ENCODE results near the gene NRDC. TPM values are rescaled to one million over a fixed set of nuclear protein-coding genes. Genes with fewer than 3 reads are reported as not detected.
"Not testable (repeated sequence)": the region's sequence is repeated elsewhere in the genome, so short reads cannot be mapped to it uniquely, and the experiment has no call there.

Gene NRDC
- total and polyA plus RNA-seq, 4 donors: 47.7 to 115 (median 96.1) TPM

DNA sequence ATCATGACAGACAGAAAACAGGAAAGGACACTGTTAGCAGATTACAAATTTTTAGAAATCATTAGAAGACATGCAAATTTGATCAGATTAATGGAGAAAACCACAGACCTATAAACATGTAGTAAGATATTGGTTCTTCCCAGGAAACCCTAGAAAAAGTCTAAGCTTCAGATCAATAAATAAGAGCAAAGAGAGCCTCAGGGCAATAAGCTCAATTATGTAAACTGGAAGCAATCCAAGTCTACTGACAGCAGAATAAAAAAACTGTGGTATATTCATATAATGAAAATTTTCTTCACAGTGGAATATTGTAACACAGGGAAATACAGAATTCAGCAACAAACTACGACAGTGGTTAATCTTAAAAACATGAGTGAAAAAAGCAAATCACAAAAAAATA, 36.3 kb downstream of the NRDC start:
- intact Hi-C loops (cut with DNase I): no loop called here
- no peaks in the 10 kb centered on the region for H3K27me3 ChIP-seq (ENCODE audit: control insufficient read depth in 1 of 2, insufficient read depth in 2 of 2, low read length in 1 of 2)
- no peak for ATAC-seq (ENCODE audit: low FRiP score)
- no peaks in the 10 kb centered on the region for H3K9me3 ChIP-seq (ENCODE audit: control insufficient read depth, low read length)
- no peaks in the 10 kb centered on the region for H3K36me3 ChIP-seq (ENCODE audit: control insufficient read depth in 1 of 2, insufficient read depth in 2 of 2, low read length in 1 of 2)
- DNase-seq: no peak
- H3K4me3 ChIP-seq (ENCODE audit: low read length in 2 of 2): no peak overlapping the region
- H3K27ac ChIP-seq (ENCODE audit: low read depth in 1 of 2, low read length in 2 of 2): no peak overlapping the region
- 94 to 97% methylated on average over 1 of the region's 1 CpG for WGBS, 2 donors
- no peaks in the 10 kb centered on the region for H3K4me1 ChIP-seq (ENCODE audit: control insufficient read depth in 1 of 2, insufficient read depth in 2 of 2, low read length in 2 of 2)

DNA sequence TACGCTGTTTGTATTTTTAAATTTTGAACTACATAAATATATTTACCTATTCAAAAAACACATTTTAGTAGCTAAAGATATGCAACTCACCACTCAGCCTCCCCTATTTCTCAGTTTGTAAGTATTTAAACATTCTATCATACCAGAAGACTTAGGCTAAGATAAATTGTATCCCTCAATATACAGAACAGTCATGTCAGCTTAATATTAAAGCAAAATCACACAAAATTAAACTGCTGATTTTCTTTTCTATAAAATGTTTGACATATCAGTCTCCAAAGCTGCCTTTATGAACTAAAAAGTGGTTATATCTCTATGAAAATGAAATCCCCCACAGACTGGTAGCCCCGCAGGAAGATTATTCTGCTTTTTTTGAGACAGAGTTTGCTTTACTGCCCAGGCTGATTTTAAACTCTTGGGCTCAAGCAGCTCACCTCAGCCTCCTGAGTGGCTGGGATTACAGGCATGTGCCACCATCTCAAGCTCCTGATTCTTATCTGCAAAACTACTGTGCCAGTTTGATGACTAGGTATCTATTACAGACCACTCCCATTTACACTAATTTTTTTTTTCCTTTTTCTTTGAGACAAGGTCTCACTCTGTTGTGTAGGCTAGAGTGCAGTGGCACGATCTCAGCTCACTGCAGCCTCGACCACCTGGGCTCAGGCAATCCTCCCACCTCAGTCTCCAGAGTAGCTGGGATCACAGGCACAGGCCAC, 37.6 kb downstream of the NRDC start:
- 97% methylated on average over 4 of the region's 4 CpGs for WGBS, 2 donors

DNA sequence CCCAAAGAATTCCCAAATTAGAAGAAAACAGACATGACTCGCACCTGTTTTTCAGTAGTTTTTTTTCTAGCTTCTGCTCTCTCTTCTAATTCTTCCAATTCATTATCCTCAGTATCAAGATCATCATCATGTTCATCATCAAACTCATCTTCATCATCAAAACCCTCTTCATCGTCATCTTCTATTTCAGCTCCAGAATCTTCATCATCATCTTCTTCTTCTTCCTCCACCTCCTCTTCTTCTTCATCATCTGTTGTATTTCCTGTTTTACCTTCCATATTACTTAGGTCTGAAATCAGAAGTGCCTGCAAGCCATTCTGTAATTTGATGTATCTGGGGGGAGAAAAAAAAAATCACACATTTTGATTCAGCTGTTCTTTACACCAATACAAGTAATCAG, 38.3 kb downstream of the NRDC start:
- no peaks in the 10 kb centered on the region for H3K4me1 ChIP-seq (ENCODE audit: control insufficient read depth in 1 of 2, insufficient read depth in 2 of 2, low read length in 2 of 2)
- no peak for DNase-seq
- no peaks in the 10 kb centered on the region for H3K9me3 ChIP-seq (ENCODE audit: control insufficient read depth, low read length)
- no peak overlapping the region for H3K4me3 ChIP-seq (ENCODE audit: low read length in 2 of 2)
- H3K27me3 ChIP-seq (ENCODE audit: control insufficient read depth in 1 of 2, insufficient read depth in 2 of 2, low read length in 1 of 2): no peaks in the 10 kb centered on the region
- no peak overlapping the region for H3K27ac ChIP-seq (ENCODE audit: low read depth in 1 of 2, low read length in 2 of 2)
- ATAC-seq (ENCODE audit: low FRiP score): no peak
- intact Hi-C loops (cut with DNase I): no loop called here
- 74 to 97% methylated on average over 2 of the region's 2 CpGs for WGBS, 2 donors
- no peaks in the 10 kb centered on the region for H3K36me3 ChIP-seq (ENCODE audit: control insufficient read depth in 1 of 2, insufficient read depth in 2 of 2, low read length in 1 of 2)

More for the DNA sequence above, 37.6 kb downstream of the NRDC start:
- H3K4me1 ChIP-seq (ENCODE audit: control insufficient read depth in 1 of 2, insufficient read depth in 2 of 2, low read length in 2 of 2): no peaks in the 10 kb centered on the region
- no peaks in the 10 kb centered on the region for H3K36me3 ChIP-seq (ENCODE audit: control insufficient read depth in 1 of 2, insufficient read depth in 2 of 2, low read length in 1 of 2)
- H3K9me3 ChIP-seq (ENCODE audit: control insufficient read depth, low read length): no peaks in the 10 kb centered on the region
- H3K27ac ChIP-seq (ENCODE audit: low read depth in 1 of 2, low read length in 2 of 2): no peak overlapping the region
- no peaks in the 10 kb centered on the region for H3K27me3 ChIP-seq (ENCODE audit: control insufficient read depth in 1 of 2, insufficient read depth in 2 of 2, low read length in 1 of 2)
- DNase-seq (no peak), ATAC-seq (ENCODE audit: low FRiP score) (no peak)
- no peak overlapping the region for H3K4me3 ChIP-seq (ENCODE audit: low read length in 2 of 2)
- intact Hi-C loops (cut with DNase I): no loop called here

DNA sequence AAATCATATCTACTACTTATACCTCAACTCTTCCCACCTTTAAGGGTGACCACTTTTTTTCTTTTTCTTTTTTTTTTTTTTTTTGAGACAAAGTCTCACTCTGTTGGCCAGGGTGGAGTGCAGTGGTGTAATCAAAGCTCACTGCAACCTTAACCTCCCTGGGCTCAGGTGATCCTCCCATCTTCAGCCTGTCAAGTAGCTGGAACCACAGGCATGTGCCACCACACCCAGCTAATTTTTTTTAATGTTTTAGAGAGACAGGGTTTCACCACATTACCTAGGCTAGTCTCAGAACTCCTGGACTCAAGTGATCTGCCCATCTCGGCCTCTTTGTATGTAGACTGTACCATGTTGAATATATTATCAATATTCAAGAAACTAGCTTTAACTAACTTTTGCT, 39.4 kb downstream of the NRDC start:
- WGBS, 2 donors: 97 to 100% methylated on average over 1 of the region's 1 CpG
- no peak for DNase-seq
- Histone ChIP-seq H3K4me1 (ENCODE audit: control insufficient read depth in 1 of 2, insufficient read depth in 2 of 2, low read length in 2 of 2) (no peaks in the 10 kb centered on the region), H3K27ac (ENCODE audit: low read depth in 1 of 2, low read length in 2 of 2) (no peak overlapping the region), H3K4me3 (ENCODE audit: low read length in 2 of 2) (no peak overlapping the region), H3K27me3 (ENCODE audit: control insufficient read depth in 1 of 2, insufficient read depth in 2 of 2, low read length in 1 of 2) (no peaks in the 10 kb centered on the region), H3K9me3 (ENCODE audit: control insufficient read depth, low read length) (no peaks in the 10 kb centered on the region), H3K36me3 (ENCODE audit: control insufficient read depth in 1 of 2, insufficient read depth in 2 of 2, low read length in 1 of 2) (no peaks in the 10 kb centered on the region)
- intact Hi-C loops (cut with DNase I): no loop called here
- ATAC-seq (ENCODE audit: low FRiP score): no peak

DNA sequence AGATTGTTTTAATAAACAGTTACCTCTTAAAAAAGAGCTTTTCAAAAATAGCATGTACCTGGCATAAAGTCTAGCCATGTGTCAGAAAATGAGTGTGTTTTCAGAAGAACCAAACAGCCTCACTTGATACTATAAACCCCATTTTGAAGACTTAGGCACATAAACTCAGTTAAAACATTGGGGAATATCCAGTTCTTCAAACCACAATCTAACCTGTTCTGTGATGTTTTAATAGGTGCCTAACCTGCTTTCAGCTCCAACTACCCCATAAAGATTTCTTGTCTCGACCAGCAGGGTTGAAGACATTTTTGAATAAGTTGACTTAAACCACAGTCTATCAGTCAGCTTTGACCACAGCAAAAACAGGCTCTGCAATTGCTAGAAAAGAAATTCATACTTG, 41.3 kb downstream of the NRDC start:
- Histone ChIP-seq H3K27me3 (ENCODE audit: control insufficient read depth in 1 of 2, insufficient read depth in 2 of 2, low read length in 1 of 2) (no peaks in the 10 kb centered on the region), H3K4me1 (ENCODE audit: control insufficient read depth in 1 of 2, insufficient read depth in 2 of 2, low read length in 2 of 2) (no peaks in the 10 kb centered on the region), H3K27ac (ENCODE audit: low read depth in 1 of 2, low read length in 2 of 2) (no peak overlapping the region), H3K9me3 (ENCODE audit: control insufficient read depth, low read length) (no peaks in the 10 kb centered on the region), H3K4me3 (ENCODE audit: low read length in 2 of 2) (no peak overlapping the region), H3K36me3 (ENCODE audit: control insufficient read depth in 1 of 2, insufficient read depth in 2 of 2, low read length in 1 of 2) (peaks cover 0 to 3% of the 10 kb centered on the region in 2 donors)
- intact Hi-C loops (cut with DNase I): no loop called here
- DNase-seq (no peak), ATAC-seq (ENCODE audit: low FRiP score) (no peak)
- WGBS, 2 donors: 85 to 93% methylated on average over 1 of the region's 1 CpG

DNA sequence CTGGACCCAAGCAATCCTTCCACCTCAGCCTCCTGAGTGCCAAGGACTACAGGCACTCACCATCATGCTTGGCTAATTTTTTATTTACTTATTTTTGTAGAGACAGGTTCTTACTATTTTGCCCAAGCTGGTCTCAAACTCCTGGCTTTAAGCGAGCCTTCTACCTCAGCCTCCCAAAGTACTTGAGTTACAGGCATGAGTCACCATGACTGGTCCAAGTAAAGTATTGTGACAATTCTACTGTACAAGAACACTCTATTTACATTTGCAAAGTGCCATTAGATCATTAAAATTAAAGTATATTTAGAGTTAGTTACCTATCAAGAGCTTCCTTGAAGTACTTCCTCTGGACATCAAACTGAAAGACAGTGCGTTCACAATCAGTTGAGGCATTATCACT, 44.8 kb downstream of the NRDC start:
- Histone ChIP-seq H3K9me3 (ENCODE audit: control insufficient read depth, low read length) (no peaks in the 10 kb centered on the region), H3K27ac (ENCODE audit: low read depth in 1 of 2, low read length in 2 of 2) (no peak overlapping the region), H3K36me3 (ENCODE audit: control insufficient read depth in 1 of 2, insufficient read depth in 2 of 2, low read length in 1 of 2) (peaks cover 0 to 3% of the 10 kb centered on the region in 2 donors), H3K27me3 (ENCODE audit: control insufficient read depth in 1 of 2, insufficient read depth in 2 of 2, low read length in 1 of 2) (no peaks in the 10 kb centered on the region), H3K4me3 (ENCODE audit: low read length in 2 of 2) (no peak overlapping the region), H3K4me1 (ENCODE audit: control insufficient read depth in 1 of 2, insufficient read depth in 2 of 2, low read length in 2 of 2) (no peaks in the 10 kb centered on the region)
- WGBS, 2 donors: 96 to 99% methylated on average over 2 of the region's 2 CpGs
- intact Hi-C loops (cut with DNase I): no loop called here
- ATAC-seq (ENCODE audit: low FRiP score) (no peak), DNase-seq (no peak)

DNA sequence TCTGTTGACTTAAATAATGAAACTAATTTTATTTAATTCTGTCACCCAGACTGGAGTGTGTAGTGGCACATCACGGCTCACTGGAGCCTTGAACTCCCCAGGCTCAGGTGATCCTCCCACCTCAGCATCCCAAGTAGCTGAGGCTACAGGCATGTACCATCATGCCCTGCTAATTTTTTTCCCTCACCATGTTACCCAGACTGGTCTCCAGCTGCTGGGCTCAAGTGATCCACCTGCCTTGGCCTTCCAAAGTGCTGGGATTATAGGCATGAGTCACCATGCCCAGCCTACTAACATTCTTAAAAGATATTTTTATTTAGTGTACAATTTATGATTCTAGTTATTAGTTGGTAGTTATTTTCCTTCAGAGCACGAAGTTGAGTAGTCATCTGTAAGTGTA, 49.5 kb downstream of the NRDC start:
- ATAC-seq (ENCODE audit: low FRiP score): no peak

DNA sequence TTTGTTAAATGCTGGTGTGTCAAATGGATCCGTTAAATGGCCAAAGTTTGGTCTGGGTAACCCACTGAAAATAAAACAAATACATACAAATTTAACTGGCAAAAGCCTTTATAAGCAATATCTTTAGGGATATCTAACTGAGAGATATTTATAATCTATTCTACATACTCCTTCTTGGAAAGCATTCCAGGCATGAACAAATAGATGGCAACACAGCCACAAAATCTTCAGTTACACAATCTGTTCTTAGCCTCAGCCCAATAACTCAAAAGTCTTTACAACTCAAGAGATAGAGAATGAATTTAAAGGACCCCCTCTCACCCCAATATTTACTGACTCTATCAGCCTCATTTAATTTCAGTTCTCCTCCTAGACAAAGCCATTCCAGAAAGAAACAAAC, 58.7 kb downstream of the NRDC start:
- 88 to 94% methylated on average over 1 of the region's 1 CpG for WGBS, 2 donors
- no peaks in the 10 kb centered on the region for H3K9me3 ChIP-seq (ENCODE audit: control insufficient read depth, low read length)
- H3K27me3 ChIP-seq (ENCODE audit: control insufficient read depth in 1 of 2, insufficient read depth in 2 of 2, low read length in 1 of 2): no peaks in the 10 kb centered on the region
- H3K27ac ChIP-seq (ENCODE audit: low read depth in 1 of 2, low read length in 2 of 2): no peak overlapping the region
- DNase-seq: no peak
- no peak overlapping the region for H3K4me3 ChIP-seq (ENCODE audit: low read length in 2 of 2)
- intact Hi-C loops (cut with DNase I): no loop called here
- peaks cover 0 to 2% of the 10 kb centered on the region in 2 donors for H3K36me3 ChIP-seq (ENCODE audit: control insufficient read depth in 1 of 2, insufficient read depth in 2 of 2, low read length in 1 of 2)
- ATAC-seq (ENCODE audit: low FRiP score): no peak
- no peaks in the 10 kb centered on the region for H3K4me1 ChIP-seq (ENCODE audit: control insufficient read depth in 1 of 2, insufficient read depth in 2 of 2, low read length in 2 of 2)

More for the DNA sequence above, 49.5 kb downstream of the NRDC start:
- intact Hi-C loops (cut with DNase I): no loop called here
- no peaks in the 10 kb centered on the region for H3K9me3 ChIP-seq (ENCODE audit: control insufficient read depth, low read length)
- WGBS, 2 donors: 98% methylated on average over 2 of the region's 2 CpGs
- DNase-seq: no peak
- H3K4me3 ChIP-seq (ENCODE audit: low read length in 2 of 2): no peak overlapping the region
- peaks cover 0 to 3% of the 10 kb centered on the region in 2 donors for H3K36me3 ChIP-seq (ENCODE audit: control insufficient read depth in 1 of 2, insufficient read depth in 2 of 2, low read length in 1 of 2)
- no peak overlapping the region for H3K27ac ChIP-seq (ENCODE audit: low read depth in 1 of 2, low read length in 2 of 2)
- H3K27me3 ChIP-seq (ENCODE audit: control insufficient read depth in 1 of 2, insufficient read depth in 2 of 2, low read length in 1 of 2): no peaks in the 10 kb centered on the region
- H3K4me1 ChIP-seq (ENCODE audit: control insufficient read depth in 1 of 2, insufficient read depth in 2 of 2, low read length in 2 of 2): no peaks in the 10 kb centered on the region

DNA sequence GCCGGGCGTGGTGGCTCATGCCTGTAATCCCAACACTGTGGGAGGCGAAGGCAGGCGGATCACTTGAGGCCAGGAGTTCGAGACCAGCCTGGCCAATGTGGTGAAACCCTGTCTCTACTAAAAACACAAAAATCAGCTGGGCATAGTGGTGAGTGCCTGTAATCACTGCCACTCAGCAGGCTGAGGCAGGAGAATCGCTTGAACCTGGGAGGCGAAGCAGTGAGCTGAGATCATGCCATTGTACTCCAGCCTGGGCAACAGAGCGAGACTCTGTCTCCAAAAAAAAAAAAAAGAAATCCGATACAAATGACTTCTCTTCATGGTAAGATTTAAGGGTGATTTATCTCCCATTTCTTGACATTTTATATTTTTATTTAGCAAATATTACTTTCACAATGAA, 59.5 kb downstream of the NRDC start:
- 91 to 94% methylated on average over 9 of the region's 9 CpGs for WGBS, 2 donors
- not testable (repeated sequence) for H3K36me3 ChIP-seq (ENCODE audit: control insufficient read depth in 1 of 2, insufficient read depth in 2 of 2, low read length in 1 of 2); ATAC-seq (ENCODE audit: low FRiP score)

More for the DNA sequence above, 59.5 kb downstream of the NRDC start:
- DNase-seq; H3K4me3 ChIP-seq (ENCODE audit: low read length in 2 of 2); H3K9me3 ChIP-seq (ENCODE audit: control insufficient read depth, low read length); H3K4me1 ChIP-seq (ENCODE audit: control insufficient read depth in 1 of 2, insufficient read depth in 2 of 2, low read length in 2 of 2); H3K27ac ChIP-seq (ENCODE audit: low read depth in 1 of 2, low read length in 2 of 2); intact Hi-C loops (cut with DNase I); H3K27me3 ChIP-seq (ENCODE audit: control insufficient read depth in 1 of 2, insufficient read depth in 2 of 2, low read length in 1 of 2): not testable (repeated sequence)
